Measurements from ENCODE around the gene PPP4R3A. TPM values are rescaled to one million over a fixed set of nuclear protein-coding genes. Genes with fewer than 3 reads are reported as not detected.

Gene PPP4R3A
- total and polyA plus RNA-seq, 3 donors from 2014 or later, result 106 to 132 (median 113) TPM

- peak; percentile 83 for DNase-seq
- Histone ChIP-seq H3K4me1 (peaks cover 5% of the 10 kb centered on the region), H3K36me3 (ENCODE audit: low read depth, missing control alignments) (no peaks in the 10 kb centered on the region), H3K27ac (no peak overlapping the region), H3K4me3 (peak overlapping the region; percentile 38 to 71), H3K9me3 (no peaks in the 10 kb centered on the region), H3K27me3 (no peaks in the 10 kb centered on the region)
- TF ChIP-seq CTCF (IDR thresholded peaks at IDR 0.05) (peak; percentile 99), POLR2A (IDR thresholded peaks at IDR 0.05) (no peak)
- intact Hi-C loops (cut with DNase I; ENCODE audit: low total_unique reads), result loop anchor here (5.0 kb wide), 1 partner anchor 96 kb away; no protein-coding TSS in a partner anchor
- 2 to 3% methylated on average over 17 to 42 of the region's 42 CpGs for WGBS, 2 donors
These were observed 91.6 kb downstream of the PPP4R3A start for GRCh38 chr14:91418387-91419043.

GRCh38 chr14:91417983-91418386, 92.1 kb downstream of the PPP4R3A start:
- 2% methylated on average over 33 of the region's 53 CpGs; no CpG with 5 or more reads in 1 of the 2 donors for WGBS, 2 donors

GRCh38 chr14:91417120-91417982, 92.8 kb downstream of the PPP4R3A start, which contains the start of gene CCDC88C:
TSS of gene CCDC88C (minus strand) at chr14:91417820. CDS start at chr14:91417690, 130 bp downstream.
- DNase-seq, result peak; percentile 73

More at GRCh38 chr14:91417983-91418386, 92.1 kb downstream of the PPP4R3A start:
- no peak for TF ChIP-seq POLR2A (IDR thresholded peaks at IDR 0.05)
- no peak for TF ChIP-seq CTCF (IDR thresholded peaks at IDR 0.05)
- Histone ChIP-seq H3K27ac (peak overlapping the region in 1 of 2 donors; percentile 55), H3K36me3 (ENCODE audit: low read depth, missing control alignments) (no peaks in the 10 kb centered on the region), H3K9me3 (no peaks in the 10 kb centered on the region), H3K27me3 (no peaks in the 10 kb centered on the region), H3K4me3 (peak overlapping the region; percentile 38 to 71), H3K4me1 (peaks cover 5% of the 10 kb centered on the region)
- intact Hi-C loops (cut with DNase I; ENCODE audit: low total_unique reads), result loop anchor here (5.0 kb wide), 1 partner anchor 96 kb away; no protein-coding TSS in a partner anchor
- peak; percentile 41 for DNase-seq

GRCh38 chr14:91416744-91417119, 93.4 kb downstream of the PPP4R3A start:
- peak overlapping the region in 1 of 2 donors; percentile 55 for H3K27ac ChIP-seq
- H3K36me3 ChIP-seq (ENCODE audit: low read depth, missing control alignments), result no peaks in the 10 kb centered on the region
- WGBS, 2 donors, result 19 to 22% methylated on average over 16 to 19 of the region's 19 CpGs
- no peaks in the 10 kb centered on the region for H3K27me3 ChIP-seq
- intact Hi-C loops (cut with DNase I; ENCODE audit: low total_unique reads), result loop anchor here (5.0 kb wide), 1 partner anchor 94 kb away; no protein-coding TSS in a partner anchor
- TF ChIP-seq CTCF (IDR thresholded peaks at IDR 0.05) (no peak), POLR2A (IDR thresholded peaks at IDR 0.05) (no peak)
- peak; percentile 37 for DNase-seq
- no peaks in the 10 kb centered on the region for H3K9me3 ChIP-seq
- peaks cover 5% of the 10 kb centered on the region for H3K4me1 ChIP-seq
- peak overlapping the region; percentile 71 to 76 for H3K4me3 ChIP-seq

More at GRCh38 chr14:91417120-91417982, 92.8 kb downstream of the PPP4R3A start, which contains the start of gene CCDC88C:
- WGBS, 2 donors, result 4% methylated on average over 37 to 46 of the region's 103 CpGs
- Histone ChIP-seq H3K36me3 (ENCODE audit: low read depth, missing control alignments) (no peaks in the 10 kb centered on the region), H3K4me3 (peak within 1 kb of the TSS; percentile 71 to 76), H3K4me1 (peaks cover 5% of the 10 kb centered on the region), H3K9me3 (no peaks in the 10 kb centered on the region), H3K27ac (peak within 1 kb of the TSS; percentile 55 to 70), H3K27me3 (no peaks in the 10 kb centered on the region)
- intact Hi-C loops (cut with DNase I; ENCODE audit: low total_unique reads), result loop anchor here (5.0 kb wide), 1 partner anchor 95 kb away; no protein-coding TSS in a partner anchor
- TF ChIP-seq POLR2A (IDR thresholded peaks at IDR 0.05) (no peak), CTCF (IDR thresholded peaks at IDR 0.05) (no peak)

Measured in testis (tissue), 3 donors.